Activated B cell treated with CpG ODN at 0.5 μM for 24 hours (primary cell): ENCODE measurements around the gene CNGB1. TPM values are rescaled to one million over a fixed set of nuclear protein-coding genes. Genes with fewer than 3 reads are reported as not detected.

ENCODE experiments used
- ATAC-seq: fragments of 200-7000 bp; cut with Tn5 transposase; one replicate; pipeline ENCODE4 v1.10.0; 2021; ENCODE audit warnings: low read depth, mild to moderate bottlenecking, moderate library complexity
- CTCF ChIA-PET: fragments of 350-600 bp; sonication (Branson Sonifier 250); formaldehyde crosslinking; loops from one replicate; lab custom pipeline; 2021; ENCODE audit warnings: antibody characterized with exemption; lab: Charles Lee
- POLR2A ChIA-PET: fragments of 350-600 bp; sonication (Branson Sonifier 250); formaldehyde crosslinking; loops from one replicate; lab custom pipeline; 2021; ENCODE audit warnings: antibody characterized with exemption; lab: Charles Lee
- DNase-seq: peaks from one replicate; pipeline ENCODE4 v3.0.0; 2022
- H3K27ac Mint-ChIP-seq: one replicate; pipeline ENCODE4 v1.8.0; 2020; ENCODE audit warnings: mixed read lengths
- H3K27me3 Mint-ChIP-seq: one replicate; pipeline ENCODE4 v1.8.0; 2021; ENCODE audit warnings: mixed read lengths
- H3K36me3 Mint-ChIP-seq: one replicate; pipeline ENCODE4 v1.8.0; 2021; ENCODE audit warnings: low read depth, mixed read lengths
- H3K4me1 Mint-ChIP-seq: one replicate; pipeline ENCODE4 v1.8.0; 2021; ENCODE audit warnings: mixed read lengths
- H3K4me3 Mint-ChIP-seq: one replicate; pipeline ENCODE4 v1.8.0; 2020; ENCODE audit warnings: mild to moderate bottlenecking, mixed read lengths
- H3K9me3 Mint-ChIP-seq: one replicate; pipeline ENCODE4 v1.8.0; 2020; ENCODE audit warnings: mixed read lengths
- intact Hi-C: fragments of 100-400 bp; cut with micrococcal nuclease; formaldehyde crosslinking; loops from one replicate; pipeline ENCODE4 v1.15.1; 2024
- total RNA-seq: library from RNA; stranded (reverse); gene quantifications from 2 replicates; pipeline ENCODE4 v1.2.3, GENCODE V29; 2022
- TF ChIP-seq, protein P1 (sequence below): fragments of 200-600 bp; IDR thresholded peaks from one replicate; pipeline ENCODE4 v1.8.0; 2022; ENCODE audit warnings: antibody characterized with exemption, mild to moderate bottlenecking

Gene CNGB1
- total RNA-seq, 1 donor from 2014 or later, result not detected

DNA sequence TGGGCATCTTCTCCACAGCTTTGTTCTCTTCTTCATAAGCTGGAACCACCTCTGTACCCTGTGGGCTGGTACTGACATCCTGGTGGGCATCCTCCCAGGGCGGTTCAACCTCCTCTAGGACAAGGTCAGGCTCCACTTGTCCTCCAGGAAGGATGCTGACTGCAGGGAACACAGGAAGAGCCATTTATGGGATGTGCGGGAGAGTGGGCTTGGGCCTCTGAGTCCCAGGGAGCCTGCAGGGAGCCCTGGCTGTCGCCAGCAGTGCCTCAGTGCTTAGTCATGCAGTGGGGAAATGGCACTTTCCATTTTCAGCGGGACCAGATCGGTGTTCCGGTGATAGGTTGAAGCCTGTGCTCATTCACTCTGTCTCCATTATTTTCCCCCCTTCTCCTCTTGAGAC, 20.5 kb downstream of the CNGB1 start:
- TF ChIP-seq, protein P1, sequence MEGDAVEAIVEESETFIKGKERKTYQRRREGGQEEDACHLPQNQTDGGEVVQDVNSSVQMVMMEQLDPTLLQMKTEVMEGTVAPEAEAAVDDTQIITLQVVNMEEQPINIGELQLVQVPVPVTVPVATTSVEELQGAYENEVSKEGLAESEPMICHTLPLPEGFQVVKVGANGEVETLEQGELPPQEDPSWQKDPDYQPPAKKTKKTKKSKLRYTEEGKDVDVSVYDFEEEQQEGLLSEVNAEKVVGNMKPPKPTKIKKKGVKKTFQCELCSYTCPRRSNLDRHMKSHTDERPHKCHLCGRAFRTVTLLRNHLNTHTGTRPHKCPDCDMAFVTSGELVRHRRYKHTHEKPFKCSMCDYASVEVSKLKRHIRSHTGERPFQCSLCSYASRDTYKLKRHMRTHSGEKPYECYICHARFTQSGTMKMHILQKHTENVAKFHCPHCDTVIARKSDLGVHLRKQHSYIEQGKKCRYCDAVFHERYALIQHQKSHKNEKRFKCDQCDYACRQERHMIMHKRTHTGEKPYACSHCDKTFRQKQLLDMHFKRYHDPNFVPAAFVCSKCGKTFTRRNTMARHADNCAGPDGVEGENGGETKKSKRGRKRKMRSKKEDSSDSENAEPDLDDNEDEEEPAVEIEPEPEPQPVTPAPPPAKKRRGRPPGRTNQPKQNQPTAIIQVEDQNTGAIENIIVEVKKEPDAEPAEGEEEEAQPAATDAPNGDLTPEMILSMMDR, result no peak
- ChIA-PET POLR2A (no interaction called here), CTCF (no interaction called here)
- H3K4me1 Mint-ChIP-seq, result no peaks in the 10 kb centered on the region
- DNase-seq (no peak), ATAC-seq (no peak)
- H3K27me3 Mint-ChIP-seq, result peaks cover 6% of the 10 kb centered on the region
- no peak overlapping the region for H3K27ac Mint-ChIP-seq
- no peaks in the 10 kb centered on the region for H3K36me3 Mint-ChIP-seq
- H3K9me3 Mint-ChIP-seq, result peaks cover 5% of the 10 kb centered on the region
- intact Hi-C loops, result no loop called here
- no peak overlapping the region for H3K4me3 Mint-ChIP-seq

DNA sequence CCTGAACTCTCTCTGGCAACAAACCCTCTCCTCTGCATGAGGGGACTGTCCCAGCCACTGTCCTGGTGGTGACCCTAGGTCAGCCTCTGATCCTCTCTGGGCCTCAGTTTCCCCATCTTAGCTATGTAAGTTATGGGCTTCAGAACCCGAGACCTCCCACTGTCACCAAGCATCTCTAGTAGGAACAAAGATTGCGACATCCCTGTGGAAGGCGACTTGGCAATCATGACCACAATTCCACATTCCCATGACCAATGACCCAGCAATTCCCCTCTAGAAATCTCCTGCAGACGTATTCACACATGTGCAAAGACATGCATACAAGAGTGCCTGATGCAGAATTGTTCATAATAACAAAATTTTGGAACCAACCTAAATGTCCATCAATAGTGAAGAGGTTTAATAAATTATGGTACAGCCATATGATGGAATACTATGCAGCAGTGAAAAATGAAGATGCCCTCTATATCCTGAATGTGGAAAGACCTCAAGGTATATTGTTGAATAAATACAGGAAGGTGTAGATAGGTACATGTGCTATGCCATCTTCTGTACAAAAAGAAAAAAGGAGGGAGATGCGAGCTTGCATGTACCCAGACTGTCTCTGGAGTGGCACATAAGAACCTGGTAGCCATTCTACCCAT, 21.2 kb downstream of the CNGB1 start:
- TF ChIP-seq, protein P1, result no peak
- ChIA-PET CTCF (no interaction called here), POLR2A (no interaction called here)
- Mint-ChIP-seq H3K27me3 (peaks cover 6% of the 10 kb centered on the region), H3K9me3 (peaks cover 5% of the 10 kb centered on the region), H3K4me3 (no peak overlapping the region), H3K36me3 (no peaks in the 10 kb centered on the region), H3K27ac (no peak overlapping the region), H3K4me1 (no peaks in the 10 kb centered on the region)
- ATAC-seq (no peak), DNase-seq (no peak)
- intact Hi-C loops, result no loop called here

DNA sequence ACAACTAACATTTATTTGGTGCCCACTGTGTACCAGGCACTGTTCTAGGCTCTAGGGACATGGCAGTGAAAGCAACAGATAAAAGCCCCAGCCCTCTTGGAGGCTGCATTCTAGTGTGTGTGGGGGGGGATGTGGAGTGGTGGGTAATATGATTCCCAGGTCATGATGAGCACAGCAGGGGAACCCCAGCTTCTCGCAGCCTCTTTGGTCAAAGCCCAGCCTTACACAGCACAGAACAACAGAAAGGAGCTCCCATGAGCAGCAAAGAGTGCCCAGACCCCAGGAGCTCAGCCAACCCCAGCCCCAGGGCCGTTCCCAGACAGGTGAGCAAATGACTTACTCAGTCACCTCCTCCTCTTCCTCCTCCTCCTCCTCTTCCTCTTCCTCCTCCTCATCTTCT, 21.9 kb downstream of the CNGB1 start:
- CTCF ChIA-PET, result no interaction called here
- Mint-ChIP-seq H3K4me3 (no peak overlapping the region), H3K9me3 (peaks cover 5% of the 10 kb centered on the region), H3K27me3 (peaks cover 6% of the 10 kb centered on the region), H3K27ac (no peak overlapping the region), H3K4me1 (no peaks in the 10 kb centered on the region), H3K36me3 (no peaks in the 10 kb centered on the region)
- TF ChIP-seq, protein P1, result no peak
- POLR2A ChIA-PET, result no interaction called here
- no peak for DNase-seq
- ATAC-seq, result no peak
- intact Hi-C loops, result no loop called here

DNA sequence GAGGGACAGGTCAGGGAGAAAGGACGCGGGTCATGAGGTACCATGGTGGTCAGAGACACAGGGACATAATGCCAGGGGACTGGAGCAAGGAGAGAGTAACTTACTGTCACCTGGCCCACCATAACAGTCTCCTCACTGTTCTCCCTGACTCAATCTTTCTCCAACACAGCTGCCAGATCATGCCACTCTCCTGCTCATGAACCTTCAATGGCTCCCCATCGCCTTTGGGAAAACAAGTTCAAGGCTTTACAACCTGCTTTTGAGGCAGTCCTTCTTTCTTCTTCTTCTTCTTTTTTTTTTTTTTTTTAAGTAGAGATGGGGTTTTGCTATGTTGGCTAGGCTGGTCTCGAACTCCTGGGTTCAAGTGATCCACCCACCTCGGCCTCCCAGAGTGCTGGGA, 22.9 kb downstream of the CNGB1 start:
- Mint-ChIP-seq H3K27me3 (peaks cover 6% of the 10 kb centered on the region), H3K36me3 (no peaks in the 10 kb centered on the region), H3K4me3 (no peak overlapping the region), H3K27ac (no peak overlapping the region), H3K4me1 (no peaks in the 10 kb centered on the region), H3K9me3 (peaks cover 5% of the 10 kb centered on the region)
- CTCF ChIA-PET, result no interaction called here
- DNase-seq, result no peak
- ATAC-seq, result no peak
- TF ChIP-seq, protein P1, result no peak
- POLR2A ChIA-PET, result no interaction called here
- intact Hi-C loops, result no loop called here

DNA sequence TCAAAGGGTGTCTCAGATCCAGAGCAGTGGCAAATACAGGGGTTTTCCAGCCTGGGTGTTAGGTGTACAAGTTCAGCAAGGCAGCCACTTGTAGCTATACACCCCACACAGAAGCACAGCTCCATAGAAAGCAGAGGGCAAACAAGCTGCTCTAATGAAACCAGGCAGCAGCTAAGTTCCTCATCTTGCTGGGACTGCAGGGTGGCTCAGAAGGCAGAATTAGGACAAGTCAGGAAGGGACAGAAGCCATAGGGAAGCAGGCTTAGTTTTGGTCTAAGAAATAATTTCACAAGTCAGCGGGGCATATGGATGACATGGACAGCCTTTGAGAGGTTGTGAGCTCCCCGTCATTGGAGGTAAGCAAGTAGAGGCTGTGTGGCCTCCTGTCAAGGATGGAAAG, 23.7 kb downstream of the CNGB1 start:
- Mint-ChIP-seq H3K9me3 (peaks cover 5% of the 10 kb centered on the region), H3K27me3 (peaks cover 6% of the 10 kb centered on the region), H3K27ac (no peak overlapping the region), H3K4me1 (no peaks in the 10 kb centered on the region), H3K36me3 (no peaks in the 10 kb centered on the region), H3K4me3 (no peak overlapping the region)
- ChIA-PET CTCF (no interaction called here), POLR2A (no interaction called here)
- TF ChIP-seq, protein P1, result no peak
- ATAC-seq (no peak), DNase-seq (no peak)
- intact Hi-C loops, result no loop called here
